Measurements from ENCODE around the gene ZNF516. TPM values are rescaled to one million over a fixed set of nuclear protein-coding genes. Genes with fewer than 3 reads are reported as not detected.

Gene ZNF516
- total and polyA plus RNA-seq, 2 of the 4 experiments (the other 2 are of a cell fraction): 7.9 to 16.9 TPM

- dilution Hi-C loops (cut with HindIII; ENCODE audit: low sequenced_read_pairs, unreplicated experiment): no loop called here
Measured at GRCh38 chr18:76345901-76346300, 149.1 kb downstream of the ZNF516 start.

More at GRCh38 chr18:76345901-76346300, 149.1 kb downstream of the ZNF516 start:
- Histone ChIP-seq H3K4me1 (ENCODE audit: control insufficient read depth, insufficient read depth, low read length) (no peaks in the 10 kb centered on the region), H4K8ac (ENCODE audit: low read depth in 2 of 2, low read length in 2 of 2) (no peak overlapping the region), H3K36me3 (ENCODE audit: control insufficient read depth, insufficient read depth, low read length) (no peaks in the 10 kb centered on the region), H3K9ac (ENCODE audit: low read depth, low read length) (no peak overlapping the region), H3K4me2 (ENCODE audit: low read depth, low read length) (no peak overlapping the region), H2BK15ac (ENCODE audit: low read depth, low read length) (no peak overlapping the region), H3K79me1 (ENCODE audit: low read depth in 1 of 2, low read length in 2 of 2) (no peaks in the 10 kb centered on the region), H4K91ac (ENCODE audit: insufficient read depth, low read depth, low read length) (no peak overlapping the region), H2BK120ac (ENCODE audit: low read depth, low read length) (no peak overlapping the region), H4K5ac (ENCODE audit: low read depth, low read length) (no peak overlapping the region), H2AK9ac (replicated peaks; ENCODE audit: low read depth, low read length, poor library complexity) (no peak overlapping the region), H2BK20ac (ENCODE audit: low read depth, low read length) (no peak overlapping the region), H2AK5ac (ENCODE audit: low read depth, low read length) (no peak overlapping the region), H3K27ac (ENCODE audit: insufficient read depth, low read length) (no peak overlapping the region), H3K27me3 (ENCODE audit: control insufficient read depth, insufficient read depth, low read length) (no peaks in the 10 kb centered on the region), H3K14ac (replicated peaks; ENCODE audit: low read depth, low read length) (no peak overlapping the region), H3K18ac (ENCODE audit: low read depth, low read length) (no peak overlapping the region), H3K4me3 (ENCODE audit: insufficient read depth, low read depth, low read length) (no peak overlapping the region), H3K23ac (ENCODE audit: low read depth, low read length) (no peak overlapping the region), H3K4ac (ENCODE audit: low read depth, low read length) (no peak overlapping the region), H3K56ac (ENCODE audit: extremely low read depth, insufficient read depth, low read length) (no peak overlapping the region), H3K9me3 (ENCODE audit: control insufficient read depth, insufficient read depth, low read length) (no peaks in the 10 kb centered on the region), H4K20me1 (ENCODE audit: insufficient read depth, low read length) (no peaks in the 10 kb centered on the region), H2AFZ (replicated peaks; ENCODE audit: low read length, poor library complexity) (no peak overlapping the region), H2BK5ac (ENCODE audit: low read depth, low read length, poor library complexity, severe bottlenecking) (no peak overlapping the region), H3K9me1 (ENCODE audit: insufficient read depth, low read length) (no peaks in the 10 kb centered on the region)
- POLR2A ChIA-PET (ENCODE audit: unreplicated experiment): no interaction called here
- WGBS, 2 experiments (ENCODE audit: extremely low coverage in 2 of 2, insufficient read length in 1 of 2): no CpG with 5 or more reads among the region's 4 CpGs
- DNase-seq (no peak), ATAC-seq (ENCODE audit: low read depth) (no peak)
- BruUV-seq (replicated peaks): no TSS peak
- CTCF ChIA-PET: interaction anchor here (1.0 kb wide), 1 partner anchor 10 kb away, joined by 3 read pairs; no protein-coding TSS in a partner anchor
- intact Hi-C loops (cut with micrococcal nuclease): loop anchor here (5.0 to 10.0 kb wide), 4 partner anchors 871 to 1849 kb away; partner anchors contain the start of genes CNDP2 and PTGR3
- in situ Hi-C loops (cut with MboI; ENCODE audit: low sequenced_read_pairs): no loop called here
- TF ChIP-seq MAZ (IDR thresholded peaks at IDR 0.05; ENCODE audit: borderline replicate concordance, low read depth, low read length) (no peak), CEBPB (IDR thresholded peaks at IDR 0.05; ENCODE audit: low read depth, low read length) (no peak), CTCF (conservative IDR thresholded peaks at IDR 0.05; ENCODE audit: low read depth, low read length) (no peak), SMC3 (IDR thresholded peaks at IDR 0.05; ENCODE audit: low read depth, low read length) (no peak), MXI1 (IDR thresholded peaks at IDR 0.05; ENCODE audit: borderline replicate concordance, low read depth, low read length) (no peak), FOS (IDR thresholded peaks at IDR 0.05; ENCODE audit: low read depth, low read length) (no peak), NFE2L2 (IDR thresholded peaks at IDR 0.05; ENCODE audit: low read depth, low read length) (no peak), CHD1 (IDR thresholded peaks at IDR 0.05; ENCODE audit: low read depth, low read length) (no peak)
